Spleen (tissue), 11 donors: ENCODE data around the gene DMRT2. TPM values are rescaled to one million over a fixed set of nuclear protein-coding genes. Genes with fewer than 3 reads are reported as not detected.

Experiments used
- DNase-seq: peaks from one replicate; pipeline ENCODE4 v3.0.0-alpha.2; 2020
- H3K27ac ChIP-seq, 8 donors: fragments of 200-600 bp; sonication (generic) in 7 of 8; 1 replicate in 4 of 8; 2 replicates in 4 of 8; pipeline versions ENCODE4 v1.5.0 to v1.8.0; 2016 to 2021; ENCODE audit warnings: inconsistent platforms in 4 of 8, mild to moderate bottlenecking in 4 of 8, moderate library complexity in 1 of 8
- H3K27me3 ChIP-seq, 7 donors: fragments of 200-600 bp; sonication (generic) in 6 of 7; replicated peaks in 1 of 7; 1 replicate in 4 of 7; 2 replicates in 3 of 7; pipeline versions ENCODE4 v1.5.0 to v1.8.0; 2016 to 2021; ENCODE audit warnings: inconsistent platforms in 3 of 7, mild to moderate bottlenecking in 1 of 7
- H3K36me3 ChIP-seq, 6 donors: fragments of 200-600 bp; sonication (generic) in 5 of 6; 1 replicate in 4 of 6; 2 replicates in 2 of 6; pipeline versions ENCODE4 v1.5.0 to v1.8.0; 2016 to 2021; ENCODE audit warnings: inconsistent platforms in 2 of 6
- H3K4me1 ChIP-seq, 6 donors: fragments of 200-600 bp; sonication (generic) in 5 of 6; 1 replicate in 3 of 6; 2 replicates in 3 of 6; pipeline versions ENCODE4 v1.5.0 to v1.8.0; 2016 to 2021; ENCODE audit warnings: inconsistent platforms in 3 of 6
- H3K4me3 ChIP-seq, 8 donors: fragments of 200-600 bp; sonication (generic) in 7 of 8; 1 replicate in 4 of 8; 2 replicates in 4 of 8; pipeline versions ENCODE4 v1.5.0 to v1.8.0; 2016 to 2021; ENCODE audit warnings: inconsistent platforms in 4 of 8, mild to moderate bottlenecking in 4 of 8, moderate library complexity in 2 of 8
- H3K9me3 ChIP-seq, 8 donors: fragments of 200-600 bp; sonication (generic) in 7 of 8; 1 replicate in 4 of 8; 2 replicates in 4 of 8; pipeline versions ENCODE4 v1.5.0 to v1.8.0; 2016 to 2021; ENCODE audit warnings: inconsistent platforms in 4 of 8
- POLR2A ChIP-seq, 3 donors: fragments of 450-650 bp; IDR thresholded peaks; one replicate each; pipeline ENCODE4 v1.5.1; 2017; ENCODE audit warnings: antibody characterized with exemption in 3 of 3, mild to moderate bottlenecking in 1 of 3
- POLR2AphosphoS5 ChIP-seq, 3 donors: sonication (generic); formaldehyde crosslinking; IDR thresholded peaks; one replicate each; pipeline ENCODE4 v1.5.1; 2017; ENCODE audit warnings: antibody characterized with exemption in 3 of 3
- WGBS, 5 donors: extraction: QIAGEN DNeasy Blood & Tissue Kit in 3 of 5; methylation state at CpG; one replicate each; pipeline versions ENCODE4 v1.1.5 to v1.1.7; 2013 to 2018; 5-methylcytosine and 5-hydroxymethylcytosine counted together
- intact Hi-C: fragments of 100-400 bp; cut with DNase I; formaldehyde crosslinking; loops from one replicate; pipeline ENCODE4 v1.15.0; 2023; ENCODE audit warnings: low total_unique reads
- polyA plus RNA-seq, 3 donors: library from polyadenylated mRNA; stranded (reverse); fragments of 200-250 nt; gene quantifications; one replicate each; pipeline ENCODE4 v1.2.1, GENCODE V29; 2013
- small RNA-seq, 4 donors: library from RNA; depleted of rRNA; stranded (forward); fragments of <200 nt; gene quantifications; one replicate each; pipeline ENCODE3, GENCODE V24; 2016
- total RNA-seq, 7 donors: library from RNA; depleted of rRNA in 3 of 7; stranded (reverse); fragments of >200 nt in 3 of 7; fragmentation: NEBNext Ultra II Directional in 4 of 7; extraction: Animal tissue kit (Norgen Biotek cat#: 25700) in 4 of 7; gene quantifications; one replicate each; pipeline versions ENCODE4 v1.1.0 to v1.2.1, GENCODE V29; 2016 to 2021
- TF ChIP-seq, protein P1 (sequence below), 11 experiments: fragments of 200-600 bp in 7 of 11; fragments of 450-650 bp in 4 of 11; sonication (generic) in 4 of 11; IDR thresholded peaks in 8 of 11; conservative IDR thresholded peaks in 3 of 11; 1 replicate in 7 of 11; 2 replicates in 4 of 11; pipeline versions ENCODE4 v1.4.0 to v1.8.0; 2016 to 2021; ENCODE audit warnings: antibody characterized with exemption in 11 of 11, inconsistent platforms in 4 of 11, mild to moderate bottlenecking in 1 of 11
- donor health status: healthy with polysubstance abuse.
- donor health status: DM: no; HTN: no; CAD: no; lungs with moderate emphysema.
- donor health status: DM: no; HTN: no; CAD: no.
- donor health status: Bipolar disorder and iron deficiency.
- donor health status: healthy.
- donor health status: DM: no; HTN: no; CAD: no.
- donor health status: DM: yes; HTN: yes; CAD: no.

Gene DMRT2
- total and polyA plus RNA-seq, 10 donors = not detected

DNA sequence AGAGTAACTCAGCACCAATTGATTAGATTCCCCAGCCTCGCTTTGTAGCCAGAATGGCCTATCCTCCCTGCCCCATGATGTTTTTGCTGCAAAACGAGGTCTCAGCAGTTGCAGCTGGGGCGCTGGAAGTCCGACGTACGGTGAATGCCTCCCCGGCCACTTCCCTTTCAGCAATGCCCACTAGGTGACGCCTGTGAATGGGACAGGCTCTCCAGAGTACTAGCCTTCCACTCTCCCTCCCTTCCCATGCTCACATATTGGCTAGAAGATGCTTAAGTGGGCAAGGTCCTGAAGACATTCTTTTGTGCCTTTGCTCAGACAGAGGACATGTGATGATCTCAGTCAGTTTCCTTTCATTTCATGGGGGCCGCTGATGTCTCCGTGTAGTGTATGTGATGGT lies 50.8 kb downstream of the DMRT2 start:
- H3K27ac ChIP-seq = no peak overlapping the region
- intact Hi-C loops = no loop called here
- no peak for DNase-seq
- peaks cover 0 to 33% (median 0%) of the 10 kb centered on the region in 7 donors for H3K27me3 ChIP-seq
- peaks cover 0 to 11% (median 2%) of the 10 kb centered on the region in 8 donors for H3K9me3 ChIP-seq
- H3K4me1 ChIP-seq = no peaks in the 10 kb centered on the region
- TF ChIP-seq POLR2AphosphoS5 (IDR thresholded peaks at IDR 0.05) = no peak
- no peak for TF ChIP-seq POLR2A (IDR thresholded peaks at IDR 0.05)
- TF ChIP-seq, protein P1, sequence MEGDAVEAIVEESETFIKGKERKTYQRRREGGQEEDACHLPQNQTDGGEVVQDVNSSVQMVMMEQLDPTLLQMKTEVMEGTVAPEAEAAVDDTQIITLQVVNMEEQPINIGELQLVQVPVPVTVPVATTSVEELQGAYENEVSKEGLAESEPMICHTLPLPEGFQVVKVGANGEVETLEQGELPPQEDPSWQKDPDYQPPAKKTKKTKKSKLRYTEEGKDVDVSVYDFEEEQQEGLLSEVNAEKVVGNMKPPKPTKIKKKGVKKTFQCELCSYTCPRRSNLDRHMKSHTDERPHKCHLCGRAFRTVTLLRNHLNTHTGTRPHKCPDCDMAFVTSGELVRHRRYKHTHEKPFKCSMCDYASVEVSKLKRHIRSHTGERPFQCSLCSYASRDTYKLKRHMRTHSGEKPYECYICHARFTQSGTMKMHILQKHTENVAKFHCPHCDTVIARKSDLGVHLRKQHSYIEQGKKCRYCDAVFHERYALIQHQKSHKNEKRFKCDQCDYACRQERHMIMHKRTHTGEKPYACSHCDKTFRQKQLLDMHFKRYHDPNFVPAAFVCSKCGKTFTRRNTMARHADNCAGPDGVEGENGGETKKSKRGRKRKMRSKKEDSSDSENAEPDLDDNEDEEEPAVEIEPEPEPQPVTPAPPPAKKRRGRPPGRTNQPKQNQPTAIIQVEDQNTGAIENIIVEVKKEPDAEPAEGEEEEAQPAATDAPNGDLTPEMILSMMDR (IDR thresholded peaks at IDR 0.05 in 8 of 11, conservative IDR thresholded peaks at IDR 0.05 in 3 of 11) = no peak
- H3K4me3 ChIP-seq = no peak overlapping the region
- WGBS, 5 donors = 19 to 23% (median 22%) methylated on average over 10 of the region's 10 CpGs
- H3K36me3 ChIP-seq = no peaks in the 10 kb centered on the region

DNA sequence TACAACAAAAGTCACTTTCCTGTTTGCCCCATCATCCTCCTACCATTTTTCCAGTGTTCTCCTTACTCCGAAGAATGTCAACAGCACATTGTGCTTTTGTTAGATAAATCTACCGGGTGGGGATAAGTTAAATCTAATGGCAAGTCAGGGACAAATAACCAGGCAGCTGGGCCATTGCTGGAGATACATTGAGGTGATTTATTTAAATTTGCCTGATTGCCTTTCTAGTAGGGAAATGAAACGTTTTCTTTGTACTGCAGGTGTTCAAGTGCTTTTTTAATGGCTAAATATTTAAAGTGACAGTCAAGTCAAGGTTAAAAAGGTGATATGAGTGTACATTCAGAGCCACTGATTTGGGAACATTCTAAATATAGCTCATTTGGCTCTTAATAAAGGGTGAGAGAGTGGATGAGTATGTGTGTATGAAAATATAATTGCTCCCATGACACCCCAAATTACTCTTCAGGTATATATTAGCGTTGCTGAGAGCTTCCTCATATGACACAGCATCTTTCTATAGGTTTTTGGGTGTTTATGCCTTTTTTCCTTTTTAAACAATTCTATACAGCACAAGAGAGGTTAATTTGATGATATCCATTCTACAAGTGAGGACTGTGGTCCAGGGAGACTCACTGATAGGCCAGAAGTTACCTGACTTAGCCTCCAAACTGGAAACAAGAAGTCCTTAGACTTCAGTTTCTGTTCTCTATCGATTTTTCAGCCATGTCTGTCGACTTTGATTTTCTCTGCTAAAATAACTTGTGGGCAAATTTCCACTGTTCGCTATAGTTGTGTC lies 51.9 kb downstream of the DMRT2 start:
- DNase-seq = no peak
- no peak overlapping the region for H3K27ac ChIP-seq
- TF ChIP-seq POLR2A (IDR thresholded peaks at IDR 0.05) = no peak
- WGBS, 5 donors = 57 to 67% (median 58%) methylated on average over 7 of the region's 7 CpGs
- H3K4me1 ChIP-seq = no peaks in the 10 kb centered on the region
- peaks cover 0 to 20% (median 4%) of the 10 kb centered on the region in 8 donors for H3K9me3 ChIP-seq
- H3K27me3 ChIP-seq = peaks cover 0 to 29% (median 0%) of the 10 kb centered on the region in 7 donors
- no peak overlapping the region for H3K4me3 ChIP-seq
- intact Hi-C loops = no loop called here
- no peaks in the 10 kb centered on the region for H3K36me3 ChIP-seq

DNA sequence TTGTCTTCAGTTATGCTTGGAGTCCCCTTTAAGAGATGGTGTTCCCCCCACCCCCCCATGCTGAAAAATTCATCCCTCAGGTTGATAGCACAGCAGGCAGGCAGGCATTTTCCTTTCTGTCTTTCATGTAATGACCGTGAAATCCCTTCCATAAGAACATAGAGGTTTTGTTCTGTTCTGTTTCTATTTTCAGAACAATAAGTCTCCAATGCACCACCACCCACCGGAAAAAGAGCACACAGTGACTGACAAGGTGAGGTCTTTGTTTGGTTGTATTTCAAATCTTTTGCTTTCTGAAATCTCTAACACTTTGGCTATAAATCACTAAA lies 52.4 kb downstream of the DMRT2 start:
- Histone ChIP-seq H3K27me3 (peaks cover 0 to 29% (median 0%) of the 10 kb centered on the region in 7 donors), H3K4me1 (no peaks in the 10 kb centered on the region), H3K9me3 (peaks cover 0 to 21% (median 5%) of the 10 kb centered on the region in 8 donors), H3K4me3 (no peak overlapping the region), H3K27ac (no peak overlapping the region), H3K36me3 (no peaks in the 10 kb centered on the region)
- TF ChIP-seq POLR2A (IDR thresholded peaks at IDR 0.05) (no peak), POLR2AphosphoS5 (IDR thresholded peaks at IDR 0.05) (no peak)
- TF ChIP-seq, protein P1 (IDR thresholded peaks at IDR 0.05 in 8 of 11, conservative IDR thresholded peaks at IDR 0.05 in 3 of 11) = no peak
- WGBS, 5 donors = 38 to 57% (median 41%) methylated on average over 2 of the region's 2 CpGs
- no peak for DNase-seq
- intact Hi-C loops = no loop called here

Small RNAs within 50 kb of the gene (small RNA-seq; reads per million reads assigned to genes)
- 0 reads per million in 4 donors for gene RNU6-1073P

Other genes with a start within 250 kb of the DMRT2 start
- not detected for gene DMRT1, start 208.7 kb upstream of the DMRT2 start, total RNA-seq
- not detected for gene DMRT1, start 208.7 kb upstream of the DMRT2 start, polyA plus RNA-seq
- not detected for gene DMRT3, start 73.7 kb upstream of the DMRT2 start, total RNA-seq
- not detected for gene DMRT3, start 73.7 kb upstream of the DMRT2 start, polyA plus RNA-seq